ENCODE measurements around the gene CLINT1. TPM values are rescaled to one million over a fixed set of nuclear protein-coding genes. Genes with fewer than 3 reads are reported as not detected.

CLINT1 gene
- total and polyA plus RNA-seq, 2 donors from 2014 or later: 34.1 to 173 TPM

GRCh38 chr5:157744051-157745011 lies 114.6 kb downstream of the CLINT1 start:
- Histone ChIP-seq H3K9me3 (ENCODE audit: control insufficient read depth in 2 of 3, insufficient read depth in 1 of 3, low read length in 3 of 3) (no peaks in the 10 kb centered on the region), H3K27me3 (ENCODE audit: control insufficient read depth, insufficient read depth, low read length) (no peaks in the 10 kb centered on the region), H3K4me3 (ENCODE audit: low read length in 3 of 3) (peak overlapping the region; percentile 74 to 89 (median 84)), H3K9ac (ENCODE audit: low read length in 3 of 3) (peak overlapping the region; percentile 0 to 84 (median 56)), H3K4me1 (ENCODE audit: control insufficient read depth in 2 of 3, insufficient read depth in 2 of 3, low read depth in 1 of 3, low read length in 3 of 3) (peaks cover 0 to 10% (median 0%) of the 10 kb centered on the region in 3 donors), H3K36me3 (ENCODE audit: control insufficient read depth in 2 of 3, insufficient read depth in 3 of 3, low read length in 3 of 3) (peaks cover 0 to 4% (median under 1%) of the 10 kb centered on the region in 3 donors), H3K27ac (ENCODE audit: low read depth in 2 of 2, low read length in 2 of 2) (no peak overlapping the region)
- no peak for TF ChIP-seq CTCF (IDR thresholded peaks at IDR 0.05; ENCODE audit: borderline replicate concordance, extremely low read depth, insufficient read depth)
- intact Hi-C loops (cut with DNase I): no loop called here
- DNase-seq (peak; percentile 21 to 84 (median 40)), FAIRE-seq (no peak)

- TF ChIP-seq CTCF (IDR thresholded peaks at IDR 0.05; ENCODE audit: borderline replicate concordance, extremely low read depth, insufficient read depth): peak; percentile 99
- Histone ChIP-seq H3K9ac (ENCODE audit: low read length in 3 of 3) (peak within 1 kb of the TSS; percentile 52 to 84 (median 56)), H3K36me3 (ENCODE audit: control insufficient read depth in 2 of 3, insufficient read depth in 3 of 3, low read length in 3 of 3) (peaks cover 0 to 4% (median 3%) of the 10 kb centered on the region in 3 donors), H3K4me1 (ENCODE audit: control insufficient read depth in 2 of 3, insufficient read depth in 2 of 3, low read depth in 1 of 3, low read length in 3 of 3) (peaks cover 0 to 10% (median 0%) of the 10 kb centered on the region in 3 donors), H3K27ac (ENCODE audit: low read depth in 2 of 2, low read length in 2 of 2) (no peak within 1 kb of the TSS), H3K27me3 (ENCODE audit: control insufficient read depth, insufficient read depth, low read length) (no peaks in the 10 kb centered on the region), H3K9me3 (ENCODE audit: control insufficient read depth in 2 of 3, insufficient read depth in 1 of 3, low read length in 3 of 3) (no peaks in the 10 kb centered on the region), H3K4me3 (ENCODE audit: low read length in 3 of 3) (peak within 1 kb of the TSS; percentile 74 to 89 (median 84))
- FAIRE-seq (no peak), DNase-seq (peak; percentile 92 to 95 (median 94))
- intact Hi-C loops (cut with DNase I): no loop called here
Measured at GRCh38 chr5:157743163-157744050, 115.5 kb downstream of the CLINT1 start, which contains the start of gene LSM11. Gene LSM11 (plus strand): TSS chr5:157743712. CDS start chr5:157743751, 39 bp downstream.

GRCh38 chr5:157741131-157741530 lies 117.8 kb downstream of the CLINT1 start:
- no peak overlapping the region for H3K27ac ChIP-seq (ENCODE audit: low read depth in 2 of 2, low read length in 2 of 2)

More at GRCh38 chr5:157741131-157741530, 117.8 kb downstream of the CLINT1 start:
- DNase-seq (no peak), FAIRE-seq (no peak)
- no peak overlapping the region for H3K9ac ChIP-seq (ENCODE audit: low read length in 3 of 3)
- intact Hi-C loops (cut with DNase I): no loop called here
- H3K9me3 ChIP-seq (ENCODE audit: control insufficient read depth in 2 of 3, insufficient read depth in 1 of 3, low read length in 3 of 3): no peaks in the 10 kb centered on the region
- no peak overlapping the region for H3K4me3 ChIP-seq (ENCODE audit: low read length in 3 of 3)
- no peaks in the 10 kb centered on the region for H3K27me3 ChIP-seq (ENCODE audit: control insufficient read depth, insufficient read depth, low read length)
- peaks cover 0 to 10% (median 0%) of the 10 kb centered on the region in 3 donors for H3K4me1 ChIP-seq (ENCODE audit: control insufficient read depth in 2 of 3, insufficient read depth in 2 of 3, low read depth in 1 of 3, low read length in 3 of 3)
- no peak for TF ChIP-seq CTCF (IDR thresholded peaks at IDR 0.05; ENCODE audit: borderline replicate concordance, extremely low read depth, insufficient read depth)
- H3K36me3 ChIP-seq (ENCODE audit: control insufficient read depth in 2 of 3, insufficient read depth in 3 of 3, low read length in 3 of 3): peaks cover 0 to 4% (median 3%) of the 10 kb centered on the region in 3 donors

All from kidney (tissue), 14 donors.